NK-92 treated with Interleukin-12 subunit alpha and Interleukin-12 subunit beta, amount 100 ng/mL, for 24 hours (cell line): ENCODE results near the gene OPCML.

Source experiments
- DNase-seq: peaks from one replicate; lab custom pipeline; 2025; lab: John Stamatoyannopoulos, UW

Gene OPCML

DNA sequence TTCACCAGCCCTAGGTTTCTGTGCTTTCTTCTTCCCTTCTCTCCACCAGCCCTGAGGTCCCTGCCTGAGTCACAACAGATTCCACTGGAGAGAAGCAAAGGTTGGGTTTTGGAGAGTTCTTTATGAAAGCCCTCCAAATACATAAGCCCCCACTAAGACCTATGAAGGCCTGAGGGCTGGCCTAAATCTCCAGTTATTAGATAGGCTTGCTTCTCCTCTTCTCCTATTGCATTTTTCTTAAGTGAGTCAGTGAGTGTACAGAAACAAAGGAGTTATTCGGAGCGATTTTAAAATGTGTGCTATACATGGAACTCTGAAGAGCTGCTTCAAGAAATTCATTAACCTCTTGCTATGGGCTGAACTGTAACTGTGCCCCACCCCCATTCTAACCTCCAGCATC is 1057.3 kb downstream of the OPCML start:
- DNase-seq = no peak

DNA sequence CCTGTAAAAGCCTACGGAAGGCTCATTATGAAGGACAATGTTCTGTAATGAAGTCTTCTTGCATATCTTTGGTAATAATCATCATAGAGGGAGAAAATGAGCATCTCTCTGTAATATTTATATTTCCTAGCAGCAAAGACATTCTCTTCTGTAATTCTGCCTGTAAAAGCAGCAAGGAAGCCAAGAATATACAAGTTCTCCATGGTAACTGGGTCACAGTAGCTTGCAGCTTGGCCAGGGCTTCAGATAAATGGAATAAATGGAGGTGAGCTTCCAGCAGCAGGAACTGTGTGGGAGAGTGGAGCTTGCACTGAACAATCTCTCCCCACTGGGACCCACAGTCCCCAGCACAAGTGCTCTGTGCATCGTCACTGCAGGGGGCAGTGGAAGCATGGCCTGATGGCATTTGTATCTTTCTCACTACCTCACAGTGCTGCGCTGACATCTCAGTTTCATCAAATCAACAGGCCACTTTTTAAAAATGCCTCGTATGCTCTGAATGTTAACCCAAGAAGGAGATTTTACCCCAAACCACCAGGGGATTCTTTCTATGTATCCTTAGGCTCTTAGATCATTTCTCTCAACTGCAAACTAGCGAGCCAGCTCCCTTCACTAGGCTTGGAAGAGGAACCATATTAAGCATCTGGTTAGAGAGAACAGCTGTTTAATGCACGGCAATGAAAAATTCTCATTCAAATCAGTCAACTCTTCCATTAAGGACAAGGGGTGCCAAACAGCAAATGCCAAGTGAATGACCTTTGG is 1059.7 kb downstream of the OPCML start:
- no peak for DNase-seq

DNA sequence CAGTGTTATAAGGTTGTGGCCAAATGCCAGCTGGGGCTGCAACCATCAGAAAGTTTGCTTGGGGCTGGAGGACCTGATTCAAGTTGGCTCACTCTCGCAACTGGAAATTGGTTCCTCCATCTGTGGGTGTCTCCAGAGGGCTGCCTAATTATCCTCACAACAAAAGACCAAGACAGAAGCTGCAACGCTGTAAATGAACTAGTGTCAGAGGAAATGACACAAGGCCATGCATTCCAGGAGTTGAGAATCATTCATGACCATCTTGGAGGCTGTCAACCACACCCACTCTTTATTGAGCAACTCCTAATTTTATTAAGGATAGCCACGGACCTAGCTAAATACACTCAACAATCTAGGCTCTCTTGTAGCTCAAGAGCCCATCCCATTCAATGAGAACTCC is 1060.8 kb downstream of the OPCML start:
- no peak for DNase-seq

DNA sequence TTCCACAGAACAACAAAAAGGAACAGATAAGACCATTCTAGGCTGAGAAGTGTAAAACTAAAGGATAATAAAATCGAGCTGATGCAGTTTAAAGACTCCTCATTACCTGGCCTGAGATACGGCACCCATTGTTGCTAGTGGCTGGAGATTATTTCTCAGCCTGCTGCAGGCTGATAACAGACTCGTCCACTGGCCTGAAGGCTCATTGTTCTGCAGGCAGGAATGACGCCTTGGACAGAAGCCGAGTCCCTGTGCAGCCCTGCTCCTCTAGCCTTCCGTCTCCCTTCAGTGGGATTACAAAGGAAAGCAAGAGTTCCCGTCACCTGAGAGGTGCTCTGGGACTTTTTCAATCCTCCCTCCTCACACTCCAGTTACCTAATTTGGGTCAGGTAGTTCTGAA is 1065.3 kb downstream of the OPCML start:
- DNase-seq = no peak

DNA sequence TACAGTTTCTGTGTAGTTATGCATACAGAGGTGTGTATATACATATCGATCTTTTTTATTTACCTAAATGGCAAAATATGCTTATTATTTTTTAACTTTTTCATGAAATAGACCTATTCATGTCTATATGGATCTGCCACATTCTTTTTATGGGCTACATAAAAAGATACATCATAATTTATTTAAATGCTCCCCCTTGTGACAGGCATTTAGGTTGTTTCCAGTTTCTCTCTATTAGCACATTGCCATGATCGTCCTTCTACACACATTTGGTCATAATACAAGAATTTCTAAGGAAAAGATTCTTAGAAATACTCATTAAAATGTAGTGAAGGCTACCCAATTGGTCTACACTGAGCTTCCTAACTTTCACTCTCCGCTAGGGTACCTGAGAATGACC is 1067.4 kb downstream of the OPCML start:
- DNase-seq = no peak

DNA sequence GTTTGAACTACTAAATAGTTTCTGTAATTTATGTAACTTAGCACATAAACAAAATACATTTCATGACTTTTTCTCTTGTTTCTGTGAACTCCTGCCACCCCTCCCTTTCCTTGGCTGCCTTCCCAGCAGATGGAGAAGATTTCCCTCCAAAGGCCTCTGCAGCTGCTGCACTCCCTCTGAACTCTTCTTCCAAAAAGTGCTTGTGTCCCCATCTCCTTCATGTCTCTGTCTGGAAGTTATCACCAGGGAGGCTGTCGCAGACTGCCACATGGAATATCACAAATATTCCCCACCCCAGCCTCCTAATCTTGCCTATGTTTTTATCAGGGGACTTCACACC is 1068.3 kb downstream of the OPCML start:
- no peak for DNase-seq

DNA sequence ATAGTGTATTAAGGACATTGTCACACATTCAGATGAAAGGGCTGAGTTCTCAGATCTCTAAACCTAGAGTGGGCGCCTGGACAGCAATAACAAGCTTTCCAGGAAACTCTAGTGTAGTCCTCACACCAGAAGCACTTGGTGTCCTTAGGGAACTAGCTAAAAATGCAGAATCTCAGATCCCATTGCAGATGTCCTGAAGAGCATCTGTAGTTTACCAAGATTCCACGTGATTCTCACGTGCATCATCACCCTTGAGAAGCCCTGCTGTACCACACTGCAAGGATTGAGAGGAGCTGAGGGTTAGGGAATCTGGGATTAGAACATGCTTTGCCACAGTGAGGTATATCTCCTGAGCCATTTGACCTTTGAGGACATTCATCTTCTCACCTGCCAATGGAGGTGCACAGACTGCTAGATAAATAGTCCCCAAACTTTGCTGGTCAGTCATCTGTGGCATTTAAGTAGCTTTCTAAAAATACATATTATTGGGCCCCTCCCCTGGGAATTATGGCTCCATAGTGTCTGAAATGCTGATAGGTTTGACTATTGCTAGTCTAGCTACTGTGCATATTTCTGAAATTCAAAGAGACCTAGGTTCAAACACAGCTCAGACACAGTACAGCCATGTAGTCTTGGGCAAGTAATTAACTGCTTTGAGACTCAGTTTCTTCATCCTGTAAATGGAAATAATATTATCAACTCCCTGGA is 1068.9 kb downstream of the OPCML start:
- DNase-seq = no peak

DNA sequence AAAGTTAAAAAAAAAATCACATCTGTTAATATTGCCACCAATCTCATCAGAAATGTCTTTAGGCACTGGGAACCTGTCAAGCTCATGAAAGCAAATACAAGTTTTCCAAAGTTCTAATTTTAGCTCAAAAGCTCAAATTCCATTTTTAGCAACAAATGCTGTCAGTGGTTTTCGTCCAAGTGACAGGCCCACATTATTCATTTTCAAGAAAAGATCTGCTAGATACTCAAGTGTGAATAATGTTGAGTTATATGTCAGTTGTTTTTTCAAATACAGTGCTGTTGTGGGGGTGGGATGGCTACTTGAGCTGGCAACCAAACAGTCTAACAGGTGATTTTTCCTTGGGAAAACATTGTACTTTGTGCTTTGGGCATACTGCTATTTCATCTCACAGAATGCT is 1072.6 kb downstream of the OPCML start:
- DNase-seq = no peak

DNA sequence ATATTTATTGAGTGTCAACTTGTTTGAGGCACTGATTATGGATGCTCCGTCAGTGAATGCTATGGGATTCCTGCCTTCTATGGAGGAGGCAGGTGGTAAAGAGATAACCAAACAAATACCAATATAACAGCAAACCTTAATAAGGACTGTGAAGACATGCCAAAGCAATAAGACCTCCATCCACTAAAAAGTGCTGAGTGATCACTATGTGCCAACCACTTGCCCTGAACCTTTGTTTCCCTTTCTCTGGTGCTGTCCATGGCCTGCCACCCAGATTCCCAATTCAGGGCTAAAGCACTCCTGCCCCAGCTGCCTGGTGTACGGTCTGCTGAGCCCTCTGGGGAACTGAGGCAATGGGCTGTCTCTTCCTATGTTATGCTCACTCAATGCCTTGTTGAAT is 1074.9 kb downstream of the OPCML start:
- DNase-seq = no peak

DNA sequence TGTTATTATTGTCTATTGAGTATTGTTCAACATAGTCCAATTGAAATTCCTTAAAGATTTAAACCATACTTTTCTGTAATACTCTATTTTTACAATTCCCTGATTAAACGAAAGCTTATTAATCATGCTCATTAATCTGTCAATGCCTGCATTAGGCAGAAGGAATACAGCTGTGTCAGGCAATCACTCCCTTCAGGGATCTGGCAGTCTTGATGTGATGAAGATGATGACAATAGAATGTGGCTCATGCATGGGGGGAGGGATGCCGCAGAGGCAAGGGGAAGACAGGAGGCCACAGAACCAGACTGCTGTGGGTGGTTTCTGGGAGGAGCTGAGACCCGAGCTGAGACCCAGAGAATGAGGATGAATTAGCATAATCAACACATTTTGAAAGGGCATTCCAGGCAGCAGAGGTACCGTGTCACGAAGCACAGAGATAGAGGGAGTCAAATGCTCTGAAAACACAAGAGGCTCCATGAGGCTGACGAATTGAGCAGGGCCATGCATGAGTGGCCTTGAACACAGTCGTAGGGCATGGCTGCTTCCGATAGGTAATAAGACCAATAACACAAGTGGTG is 1075.5 kb downstream of the OPCML start:
- no peak for DNase-seq

DNA sequence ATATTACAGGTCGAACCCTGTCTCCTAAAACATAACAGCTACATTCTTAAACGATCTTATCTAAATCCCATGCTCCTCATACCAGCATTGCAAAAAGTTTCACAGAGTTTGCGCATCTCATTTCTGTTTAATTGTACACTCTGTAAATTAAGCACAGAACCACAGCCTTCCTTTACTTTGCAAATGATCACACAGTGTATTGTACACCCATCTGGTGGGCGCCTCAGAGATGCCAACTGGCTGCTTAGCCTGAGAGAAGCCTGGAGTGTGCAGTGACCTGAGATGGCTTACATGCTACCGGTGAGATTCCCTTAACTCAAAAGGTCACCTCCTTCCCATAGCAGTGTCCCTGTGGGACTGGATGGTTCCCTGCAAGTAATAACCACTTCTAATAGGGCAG is 1077.3 kb downstream of the OPCML start:
- DNase-seq = no peak

DNA sequence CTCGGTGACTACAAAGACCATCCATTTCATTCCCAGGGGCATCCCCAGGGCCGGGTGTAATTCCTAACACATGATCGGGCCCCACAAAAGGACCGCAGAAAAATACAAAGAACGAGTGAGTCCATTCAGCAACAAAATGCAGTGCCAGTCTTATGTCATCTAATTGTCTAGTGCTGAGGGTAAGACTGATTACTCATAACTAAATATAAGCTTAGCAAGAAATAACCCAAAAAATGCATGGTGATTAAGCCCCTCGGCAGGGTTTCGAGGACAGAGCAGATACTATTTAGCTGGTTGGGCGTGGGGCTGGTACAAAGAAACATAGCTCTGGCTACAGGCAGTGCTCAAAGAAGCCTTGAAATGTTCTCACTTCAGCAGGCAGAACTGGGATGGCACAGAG is 1078.9 kb downstream of the OPCML start:
- no peak for DNase-seq

DNA sequence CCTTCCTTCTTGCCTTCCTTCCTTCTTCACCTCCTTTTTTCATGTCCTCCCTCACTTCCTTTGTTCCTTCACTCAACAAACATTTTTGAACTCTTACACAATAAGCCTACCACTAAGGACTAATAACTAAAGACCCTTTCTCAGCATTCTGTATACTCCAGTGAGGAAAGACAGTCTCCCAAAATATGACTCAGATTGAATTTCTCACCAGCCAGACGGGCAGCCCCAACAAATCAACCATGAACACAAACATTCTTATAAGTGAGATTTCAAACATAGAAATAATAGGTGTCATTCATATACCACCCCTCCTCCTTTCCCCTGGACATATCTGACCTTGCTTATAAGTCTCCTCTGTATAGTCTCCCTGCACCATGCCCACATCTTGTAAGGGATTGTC is 1079.7 kb downstream of the OPCML start:
- DNase-seq = no peak

DNA sequence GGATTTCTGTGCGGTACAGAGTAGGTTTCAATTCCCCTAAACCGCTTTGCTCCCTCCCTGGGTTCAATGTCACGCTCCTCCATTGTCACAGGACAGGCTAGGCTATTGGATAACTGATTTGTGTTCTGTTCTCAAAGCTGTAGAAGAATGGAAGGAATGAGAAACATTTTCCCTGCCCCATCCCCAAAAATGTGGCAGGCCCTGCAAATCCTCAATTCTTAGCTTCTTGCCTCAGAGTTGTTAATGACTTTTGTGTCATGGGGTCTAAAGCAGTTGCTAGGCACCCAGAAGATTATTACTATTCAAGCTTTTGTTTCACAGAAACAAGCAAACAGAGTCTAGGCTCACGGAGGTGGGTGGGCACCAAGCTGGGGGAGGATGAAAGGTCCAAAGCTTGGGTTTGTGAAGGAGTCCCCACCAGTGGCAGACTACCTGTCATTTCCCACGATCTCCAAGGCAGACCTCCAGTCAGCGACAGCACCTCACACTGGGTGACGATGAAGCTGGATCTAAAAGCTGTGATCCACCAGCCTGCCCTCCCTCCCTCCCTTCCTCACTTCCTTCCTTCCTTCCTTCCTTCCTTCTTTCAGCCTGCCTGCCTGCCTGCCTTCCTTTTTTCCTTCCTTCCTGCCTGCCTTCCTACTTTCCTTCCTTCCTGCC is 1080.2 kb downstream of the OPCML start:
- DNase-seq = no peak

DNA sequence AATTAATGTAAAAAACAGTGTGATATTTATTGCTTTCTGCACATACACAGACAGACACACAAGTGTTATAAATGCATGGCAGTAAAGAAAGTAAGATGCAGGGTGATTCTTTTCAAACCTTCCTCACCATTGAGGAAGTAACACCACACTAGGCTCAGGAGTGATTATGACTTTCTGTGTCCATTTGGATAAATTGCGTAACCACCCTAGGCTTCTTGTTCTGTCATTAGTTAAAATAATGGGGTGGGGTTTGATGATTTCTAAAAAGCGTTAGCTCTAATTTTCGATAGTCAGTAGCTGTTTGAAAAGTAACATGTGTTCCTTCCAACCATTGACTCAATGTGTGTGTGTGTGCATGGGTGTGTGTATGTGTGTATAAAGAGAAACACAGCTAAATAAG is 1081.7 kb downstream of the OPCML start:
- no peak for DNase-seq

DNA sequence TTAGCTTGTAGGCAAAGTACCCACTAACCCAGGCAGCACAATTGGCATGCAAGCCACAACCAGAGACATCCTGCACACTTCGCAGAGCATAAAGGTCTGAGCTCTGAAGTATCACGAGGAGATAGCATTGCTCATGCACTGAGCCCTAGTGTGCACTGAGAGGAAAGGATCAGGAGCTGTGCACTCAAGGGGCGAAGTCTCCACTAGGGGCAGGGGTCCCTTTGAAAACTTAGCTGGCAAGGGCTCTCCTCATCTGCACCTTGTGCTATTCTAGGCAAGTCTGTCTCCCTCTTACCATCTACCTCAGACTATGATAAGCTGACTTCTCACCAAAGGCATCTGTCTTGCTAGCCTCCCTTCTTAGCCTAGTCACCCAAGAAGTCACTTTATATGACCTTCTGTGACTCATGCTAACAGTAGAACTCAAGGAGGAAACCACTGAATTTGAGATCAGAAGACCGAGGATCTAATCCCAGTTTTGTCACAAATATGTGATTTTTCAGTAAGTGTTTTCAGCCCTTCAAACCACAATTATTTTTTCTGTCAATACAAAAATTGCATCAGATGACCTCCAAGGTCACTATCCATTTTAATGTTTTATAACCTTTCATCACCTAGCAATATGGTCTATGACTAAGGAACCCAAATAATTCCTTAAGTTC is 1083.8 kb downstream of the OPCML start:
- no peak for DNase-seq

DNA sequence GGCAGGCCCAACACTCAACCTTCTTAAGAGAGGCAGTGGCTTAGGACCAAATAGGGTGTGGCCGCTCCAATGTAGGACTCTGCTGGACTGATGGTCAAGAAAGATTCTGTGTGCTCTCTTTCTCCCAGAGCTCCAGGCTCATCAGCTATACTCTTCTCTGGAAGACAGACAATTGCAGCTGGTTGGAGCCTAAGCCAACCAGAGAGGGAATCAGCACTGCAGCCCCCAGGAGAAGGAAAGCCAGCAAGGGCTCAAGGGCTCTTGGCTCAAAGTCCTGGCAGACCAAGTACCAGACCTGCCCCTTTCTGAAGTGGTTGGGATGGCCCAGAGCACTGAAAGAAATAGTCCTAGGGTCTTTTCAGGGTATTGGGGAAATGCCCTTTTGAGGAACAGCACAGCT is 1084.5 kb downstream of the OPCML start:
- DNase-seq = no peak

DNA sequence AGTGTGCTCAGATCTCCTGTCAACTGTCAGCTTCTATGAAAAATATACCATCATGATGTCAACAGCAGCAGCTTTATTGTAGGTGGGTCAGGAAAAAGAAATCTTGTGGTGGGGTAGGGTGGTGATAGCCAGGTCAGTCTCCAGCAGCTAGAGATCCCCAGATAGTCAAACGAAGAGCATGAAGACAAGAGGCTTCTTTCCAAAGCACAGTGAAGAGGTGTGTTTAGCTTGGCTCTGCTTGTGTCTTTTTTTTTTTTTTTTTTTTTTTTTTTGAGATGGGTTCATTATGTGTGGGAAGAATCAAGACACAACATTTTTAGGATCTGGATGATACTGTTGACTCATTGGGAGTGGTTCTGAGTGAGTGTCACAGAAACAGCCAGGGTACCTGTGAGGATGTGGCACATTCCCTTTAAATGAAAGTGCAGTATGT is 1086.4 kb downstream of the OPCML start:
- no peak for DNase-seq

DNA sequence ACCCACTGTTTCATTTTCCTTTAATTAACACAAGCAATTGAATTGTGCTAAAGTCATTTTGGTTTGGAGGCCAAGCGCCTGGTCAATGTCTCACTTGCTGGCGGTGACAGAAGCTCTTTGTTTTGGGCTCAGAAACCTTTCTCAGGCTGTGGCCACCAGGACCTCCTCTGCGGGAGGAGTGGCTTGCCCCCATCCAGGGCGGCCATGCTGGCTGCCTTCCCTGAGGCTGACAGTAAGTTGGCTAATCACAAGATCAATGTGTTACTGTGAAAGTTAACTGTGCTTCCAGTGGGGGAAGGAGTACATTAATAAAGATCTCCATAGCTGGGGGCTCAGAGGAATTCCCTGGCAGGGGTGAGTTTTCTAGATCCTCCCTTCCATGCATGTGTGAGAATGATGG is 1087.4 kb downstream of the OPCML start:
- DNase-seq = no peak

DNA sequence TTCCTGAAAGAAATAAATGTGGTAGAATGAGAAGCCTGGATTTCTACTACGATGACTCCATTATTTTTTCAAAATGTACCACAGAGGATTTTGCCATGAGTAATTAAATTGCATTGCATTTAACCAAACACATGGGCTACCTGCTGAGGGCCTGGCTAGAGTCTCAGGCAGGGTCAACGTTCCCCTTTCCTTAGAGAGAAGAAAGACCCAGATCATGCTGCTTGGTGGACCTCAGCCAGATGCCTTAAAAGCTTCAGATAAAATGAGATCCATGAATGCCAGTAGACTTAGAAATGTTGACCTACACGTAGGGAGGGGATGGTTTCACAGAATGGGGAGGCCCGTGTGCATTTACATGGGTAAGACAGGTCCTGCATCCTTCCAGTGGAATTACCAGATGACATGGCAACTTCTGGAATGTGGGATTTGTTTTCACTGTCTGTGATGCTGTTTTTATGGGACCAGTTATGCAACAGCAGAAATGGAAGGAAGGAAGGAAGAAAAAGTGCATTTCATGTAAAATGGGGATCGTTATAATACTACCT is 1092.5 kb downstream of the OPCML start:
- DNase-seq = no peak

DNA sequence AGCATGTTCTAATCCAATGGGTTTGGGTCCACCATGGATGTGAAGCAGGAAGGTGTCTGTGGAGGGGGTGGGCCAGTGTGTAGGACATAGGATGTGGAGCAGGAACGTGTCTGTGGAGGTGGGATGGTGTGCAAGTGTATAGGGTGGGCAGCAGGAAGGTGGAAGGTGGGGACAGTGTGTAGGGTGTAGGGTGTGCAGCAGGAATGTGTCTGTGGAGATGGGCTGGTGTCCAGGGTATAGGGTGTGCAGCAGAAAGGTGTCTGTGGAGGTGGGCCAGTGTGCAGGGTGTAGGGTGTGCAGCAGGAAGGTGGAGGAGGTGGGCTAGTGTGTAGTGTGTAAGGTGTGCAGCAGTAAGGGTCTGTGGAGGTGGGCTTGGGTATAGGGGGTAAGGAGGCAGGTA is 1093.9 kb downstream of the OPCML start:
- DNase-seq = no peak

DNA sequence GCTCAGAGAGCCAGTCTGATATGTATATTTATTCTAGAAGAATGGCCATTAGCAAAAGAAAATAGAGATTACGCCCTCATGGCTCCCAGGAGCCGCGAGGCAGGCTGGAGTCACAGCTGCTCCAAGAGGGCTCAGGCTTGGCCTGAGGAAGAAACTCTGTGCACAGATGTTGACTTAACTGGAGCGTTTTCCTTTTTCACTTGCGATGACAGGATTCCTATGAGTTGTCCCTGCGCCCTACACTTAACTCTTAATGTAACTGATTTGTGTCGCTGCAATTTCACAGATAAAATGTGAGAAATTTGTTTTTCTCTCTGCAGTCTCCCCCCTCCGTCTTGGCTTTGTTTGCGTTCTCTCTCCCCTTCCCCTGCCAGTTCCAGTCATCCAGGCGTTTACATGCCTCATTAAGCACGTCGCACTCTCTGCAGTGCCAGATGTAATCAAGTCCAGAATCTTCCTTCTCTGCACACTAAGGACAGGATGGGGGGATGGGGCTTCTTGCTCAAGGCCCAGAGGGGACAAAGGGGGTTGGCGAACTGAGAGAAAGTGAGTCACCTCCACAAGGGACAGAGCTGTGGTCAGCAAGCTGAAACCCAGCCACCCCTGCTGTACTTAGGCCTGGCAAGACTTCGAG is 1101.8 kb downstream of the OPCML start:
- no peak for DNase-seq
